CD1c-positive myeloid dendritic cell (primary cell): Measurements from ENCODE around the gene MOCS1.

ENCODE experiments used
- DNase-seq: peaks from one replicate; pipeline ENCODE4 v3.0.0-alpha.2; 2016; ENCODE audit errors: extremely low spot score

MOCS1 gene

GRCh38 chr6:39876826-39877225 is 57.4 kb downstream of the MOCS1 start:
- DNase-seq = no peak

- no peak for DNase-seq
Measured at GRCh38 chr6:39876111-39876510, 58.2 kb downstream of the MOCS1 start.

GRCh38 chr6:39873439-39873838 is 60.8 kb downstream of the MOCS1 start:
- no peak for DNase-seq

DNA sequence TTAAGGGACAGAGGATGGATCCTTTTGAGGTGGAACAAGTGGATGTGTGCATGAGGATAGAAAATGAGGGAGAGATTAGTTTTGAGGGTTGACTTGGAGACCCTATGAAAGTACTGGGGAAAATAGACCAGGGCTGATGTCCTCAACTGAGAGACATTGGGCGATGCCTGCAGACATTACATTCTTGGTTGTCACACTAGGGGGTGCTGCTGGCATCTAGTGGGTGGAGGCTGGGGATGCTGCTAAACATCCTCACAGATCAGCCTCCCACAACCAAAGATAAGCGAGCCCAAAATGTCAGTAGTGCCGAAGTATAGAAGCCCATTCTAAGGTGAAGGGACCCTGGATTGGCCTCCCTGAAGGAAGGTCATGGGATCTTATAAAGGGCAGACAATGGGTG is 63.3 kb downstream of the MOCS1 start:
- no peak for DNase-seq

- no peak for DNase-seq
Measured at GRCh38 chr6:39867592-39867991, 66.7 kb downstream of the MOCS1 start.

- peak; percentile 59 for DNase-seq
Measured at GRCh38 chr6:39865011-39865888, 69.0 kb downstream of the MOCS1 start.

GRCh38 chr6:39861663-39862062 is 72.6 kb downstream of the MOCS1 start:
- DNase-seq = no peak

DNA sequence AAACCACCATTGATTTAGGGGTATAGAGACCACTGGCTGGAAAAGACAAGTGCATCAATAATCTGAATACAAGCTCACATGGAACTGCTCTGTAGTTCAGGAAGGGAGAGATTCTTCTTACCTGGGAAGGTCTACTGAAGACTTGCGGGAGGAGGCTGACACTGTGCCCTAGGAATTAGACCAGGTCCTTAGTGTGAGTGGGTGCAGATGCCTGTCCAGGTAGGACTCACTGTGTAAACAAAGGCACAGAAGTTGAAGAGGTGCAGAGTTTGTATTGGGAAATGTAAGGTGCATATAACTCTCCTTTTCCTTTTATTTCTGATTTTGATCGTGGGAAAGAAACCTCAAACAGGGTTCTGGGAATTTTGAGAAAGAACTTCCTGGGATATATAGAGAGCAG is 75.2 kb downstream of the MOCS1 start:
- DNase-seq = no peak

GRCh38 chr6:39855356-39855995 is 78.8 kb downstream of the MOCS1 start:
- DNase-seq = no peak
